Neural cell (in vitro differentiated cells): Measurements from ENCODE around the gene HMX1. TPM values are rescaled to one million over a fixed set of nuclear protein-coding genes. Genes with fewer than 3 reads are reported as not detected.
A peak's percentile ranks its signal among the peaks of the same experiment; 100 is the strongest.

ENCODE experiments used
- H2AFZ ChIP-seq: fragments of 200-600, 300-800 bp; sonication (generic), shearing (Covaris generic); 2 replicates; pipeline ENCODE4 v1.6.0; 2014; ENCODE audit warnings: low read depth, mild to moderate bottlenecking, antibody characterized with exemption, low read length, moderate library complexity
- H3F3A ChIP-seq: fragments of 200-600 bp; shearing (Covaris generic); 2 replicates; pipeline ENCODE4 v1.6.1; 2016; ENCODE audit warnings: mild to moderate bottlenecking, moderate library complexity, mixed read lengths, antibody characterized with exemption, low read length; ENCODE audit not compliant: insufficient read depth, poor library complexity, severe bottlenecking
- H3K27ac ChIP-seq: fragments of 200-600, 300-800 bp; sonication (generic), shearing (Covaris generic); 2 replicates; pipeline ENCODE4 v1.5.1; 2014; ENCODE audit warnings: mild to moderate bottlenecking, low read length, moderate library complexity
- H3K27me3 ChIP-seq: fragments of 300-800, 200-600 bp; sonication (generic), shearing (Covaris generic); 2 replicates; pipeline ENCODE4 v1.6.0; 2014; ENCODE audit warnings: mild to moderate bottlenecking, low read depth, low read length, moderate library complexity; ENCODE audit not compliant: insufficient read depth
- H3K36me3 ChIP-seq: fragments of 300-800, 200-600 bp; sonication (generic), shearing (Covaris generic); 2 replicates; pipeline ENCODE4 v1.5.1; 2014; ENCODE audit warnings: mild to moderate bottlenecking, antibody characterized with exemption, low read length, moderate library complexity; ENCODE audit not compliant: insufficient read depth
- H3K4me2 ChIP-seq: fragments of 300-800, 200-600 bp; sonication (generic), shearing (Covaris generic); 2 replicates; pipeline ENCODE4 v1.6.0; 2014; ENCODE audit warnings: mild to moderate bottlenecking, low read length
- H3K4me3 ChIP-seq: fragments of 300-800, 200-600 bp; sonication (generic), shearing (Covaris generic); 2 replicates; pipeline ENCODE4 v1.5.1; 2014; ENCODE audit warnings: mild to moderate bottlenecking, low read length, moderate library complexity
- H3K79me2 ChIP-seq: fragments of 200-600 bp; shearing (Covaris generic); replicated peaks from 2 replicates; pipeline ENCODE4 v1.6.0; 2014; ENCODE audit warnings: mild to moderate bottlenecking, low read length, moderate library complexity; ENCODE audit not compliant: insufficient read depth
- H3K9ac ChIP-seq: fragments of 300-800, 200-600 bp; sonication (generic), shearing (Covaris generic); 2 replicates; pipeline ENCODE4 v1.6.1; 2016; ENCODE audit warnings: mild to moderate bottlenecking, low read length, mixed read lengths
- H3K9me2 ChIP-seq: fragments of 200-600 bp; shearing (Covaris generic); 2 replicates; pipeline ENCODE4 v1.6.1; 2016; ENCODE audit warnings: mild to moderate bottlenecking, low read length, mixed read lengths; ENCODE audit not compliant: insufficient read depth
- H3K9me3 ChIP-seq: fragments of 200-600, 300-800 bp; sonication (generic), shearing (Covaris generic); 2 replicates; pipeline ENCODE4 v1.6.1; 2016; ENCODE audit warnings: mild to moderate bottlenecking, mixed run types, low read length, moderate library complexity, mixed read lengths
- H4K20me1 ChIP-seq: fragments of 200-600 bp; shearing (Covaris generic); 2 replicates; pipeline ENCODE4 v1.6.1; 2016; ENCODE audit warnings: mild to moderate bottlenecking, mixed run types; ENCODE audit not compliant: insufficient read depth
- CTCF ChIP-seq: fragments of 450-650 bp; IDR thresholded peaks from 2 replicates; pipeline ENCODE4 v1.5.1; 2014; ENCODE audit warnings: antibody characterized with exemption, mild to moderate bottlenecking, moderate library complexity; ENCODE audit not compliant: poor library complexity, severe bottlenecking
- EP300 ChIP-seq: fragments of 450-650 bp; conservative IDR thresholded peaks from 2 replicates; pipeline ENCODE4 v1.6.1; 2014; ENCODE audit warnings: antibody characterized with exemption, mild to moderate bottlenecking, moderate library complexity; ENCODE audit not compliant: poor library complexity, severe bottlenecking
- EZH2 ChIP-seq: fragments of 200-600, 300-800 bp; shearing (Covaris generic), sonication (generic); IDR thresholded peaks from 2 replicates; pipeline ENCODE4 v1.6.1; 2014; ENCODE audit warnings: antibody characterized with exemption, low read length, borderline replicate concordance, mild to moderate bottlenecking; ENCODE audit not compliant: insufficient read depth, poor library complexity, severe bottlenecking
- MXI1 ChIP-seq: fragments of 450-650 bp; conservative IDR thresholded peaks from 2 replicates; pipeline ENCODE4 v1.6.1; 2014; ENCODE audit warnings: antibody characterized with exemption, mild to moderate bottlenecking; ENCODE audit not compliant: poor library complexity, severe bottlenecking
- POLR2AphosphoS5 ChIP-seq: IDR thresholded peaks from 2 replicates; pipeline ENCODE4 v1.6.1; 2012
- RAD21 ChIP-seq: fragments of 450-650 bp; conservative IDR thresholded peaks from 2 replicates; pipeline ENCODE4 v1.6.1; 2014; ENCODE audit warnings: antibody characterized with exemption, mild to moderate bottlenecking, moderate library complexity
- REST ChIP-seq: IDR thresholded peaks from 2 replicates; pipeline ENCODE4 v1.6.1; 2012; ENCODE audit warnings: borderline replicate concordance
- SMC3 ChIP-seq: fragments of 450-650 bp; conservative IDR thresholded peaks from 2 replicates; pipeline ENCODE4 v1.6.1; 2014; ENCODE audit warnings: antibody characterized with exemption, mild to moderate bottlenecking, moderate library complexity; ENCODE audit not compliant: poor library complexity
- TAF1 ChIP-seq: IDR thresholded peaks from 2 replicates; pipeline ENCODE4 v1.6.1; 2012; ENCODE audit warnings: low read depth
- polyA plus RNA-seq: library from polyadenylated mRNA; depleted of rRNA; stranded (reverse); fragments of >200 nt; gene quantifications from 2 replicates; pipeline ENCODE4 v1.2.3, GENCODE V29; 2014

Gene HMX1
- polyA plus RNA-seq, 1 donor from 2014 or later, result 0.89 TPM

GRCh38 chr4:8895295-8895694 lies 23.7 kb upstream of the HMX1 start:
- Histone ChIP-seq H3K27ac (no peak overlapping the region), H3K79me2 (no peaks in the 10 kb centered on the region), H3K9me3 (no peaks in the 10 kb centered on the region), H3K36me3 (no peaks in the 10 kb centered on the region), H3K9me2 (no peaks in the 10 kb centered on the region), H3K4me2 (no peak overlapping the region), H3K27me3 (peaks cover 72% of the 10 kb centered on the region), H2AFZ (no peak overlapping the region), H3K9ac (no peak overlapping the region), H3K4me3 (no peak overlapping the region), H3F3A (no peaks in the 10 kb centered on the region), H4K20me1 (no peaks in the 10 kb centered on the region)
- TF ChIP-seq RAD21, result no peak
- no peak for TF ChIP-seq SMC3
- no peak for TF ChIP-seq EZH2
- no peak for TF ChIP-seq REST
- no peak for TF ChIP-seq MXI1
- no peak for TF ChIP-seq POLR2AphosphoS5
- TF ChIP-seq TAF1, result no peak
- no peak for TF ChIP-seq CTCF
- no peak for TF ChIP-seq EP300

DNA sequence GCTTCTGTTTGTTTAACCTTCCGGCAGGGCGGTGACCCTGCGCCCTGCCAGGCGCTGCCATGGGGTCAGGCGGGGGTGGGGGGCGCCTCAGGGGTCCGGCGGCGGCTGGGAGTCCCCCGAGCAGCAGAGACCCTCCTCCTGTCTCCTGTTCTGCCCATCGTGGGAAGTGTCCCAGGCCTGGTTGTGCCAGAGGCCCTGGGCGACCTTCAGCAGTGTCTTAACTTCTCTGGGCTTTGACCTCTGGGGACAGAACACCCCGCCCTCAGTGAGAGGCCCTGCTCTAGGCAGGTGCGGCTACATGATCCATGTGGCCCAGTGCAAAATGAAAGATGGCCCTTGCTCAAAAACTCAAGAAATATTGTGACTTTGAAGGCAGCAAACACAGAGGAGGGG lies 22.8 kb upstream of the HMX1 start:
- Histone ChIP-seq H3K27ac (no peak overlapping the region), H3K79me2 (no peaks in the 10 kb centered on the region), H3K9me2 (no peaks in the 10 kb centered on the region), H3K9me3 (no peaks in the 10 kb centered on the region), H3K27me3 (peaks cover 81% of the 10 kb centered on the region), H2AFZ (no peak overlapping the region), H3K36me3 (no peaks in the 10 kb centered on the region), H3F3A (no peaks in the 10 kb centered on the region), H3K4me3 (peak overlapping the region; percentile 56), H3K9ac (no peak overlapping the region), H3K4me2 (no peak overlapping the region), H4K20me1 (no peaks in the 10 kb centered on the region)
- TF ChIP-seq MXI1 (no peak), EZH2 (peak; percentile 0), POLR2AphosphoS5 (no peak), SMC3 (no peak), REST (no peak), RAD21 (no peak)
